ENCODE results near the gene NOC2L. TPM values are rescaled to one million over a fixed set of nuclear protein-coding genes. Genes with fewer than 3 reads are reported as not detected.

NOC2L gene
- total and polyA plus RNA-seq, 5 donors from 2014 or later = 36.8 to 56.6 (median 54.0) TPM

DNA sequence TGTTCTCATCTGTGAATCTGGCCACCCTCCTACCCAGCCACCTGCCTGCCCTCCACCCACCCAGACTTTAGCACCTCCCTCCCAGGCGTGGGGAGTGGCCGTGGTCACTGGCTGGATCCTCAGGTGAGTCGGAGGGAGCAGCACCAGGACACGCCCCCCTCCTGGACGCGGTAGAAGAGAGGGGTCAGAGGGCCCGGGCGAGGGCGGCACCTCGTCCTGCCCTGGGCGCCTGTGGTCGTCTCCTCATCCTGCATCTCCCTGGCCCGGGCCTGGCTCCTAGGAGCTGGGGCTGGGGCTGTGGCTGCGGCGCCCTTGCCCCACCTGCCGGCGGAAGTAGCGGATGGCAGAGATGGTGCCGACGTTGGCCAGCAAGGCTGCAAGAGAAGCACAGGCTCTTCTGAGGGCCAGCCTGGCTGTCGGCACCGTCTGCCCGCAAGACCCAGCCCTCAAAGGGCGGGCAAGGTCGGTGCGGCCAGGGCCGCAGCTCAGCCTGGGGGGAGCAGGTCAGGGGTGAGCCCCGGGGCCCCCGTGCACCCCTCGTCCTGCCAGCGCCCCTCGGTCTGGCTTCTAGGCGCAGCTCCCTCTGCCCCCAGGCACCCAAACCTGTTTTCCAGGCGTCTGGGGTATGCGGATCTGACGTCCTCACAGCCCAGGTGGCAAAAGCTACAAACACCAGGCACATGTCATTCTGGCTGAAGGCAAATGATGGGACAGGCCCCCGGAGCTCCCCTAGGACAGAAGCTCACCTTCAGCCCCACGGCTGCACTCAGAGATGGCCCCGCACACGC is 17.0 kb upstream of the NOC2L start:
- no peaks in the 10 kb centered on the region for H3K36me3 ChIP-seq (ENCODE audit: control insufficient read depth, insufficient read depth, low read length)
- Mint-ChIP-seq H3K27ac (no peak overlapping the region), H3K27me3 (peaks cover 7% of the 10 kb centered on the region), H3K4me3 (peak overlapping the region in 2 of 4 donors; percentile 38 to 58), H3K36me3 (no peaks in the 10 kb centered on the region), H3K9me3 (peaks cover 0 to 7% (median 0%) of the 10 kb centered on the region in 7 donors), H3K4me1 (peaks cover 0 to 9% (median 0%) of the 10 kb centered on the region in 4 donors)
- no peak overlapping the region for H3K27ac ChIP-seq (ENCODE audit: insufficient read depth, low read length, poor library complexity, severe bottlenecking)
- peak; percentile 32 to 73 (median 69) for DNase-seq
- peak; percentile 71 to 84 for ATAC-seq (ENCODE audit: low read depth in 2 of 2)
- H3K4me3 ChIP-seq (ENCODE audit: low read depth, low read length) = no peak overlapping the region
- no peaks in the 10 kb centered on the region for H3K27me3 ChIP-seq (ENCODE audit: control insufficient read depth, insufficient read depth, low read length)
- peaks cover 8% of the 10 kb centered on the region for H3K4me1 ChIP-seq (ENCODE audit: control insufficient read depth, insufficient read depth, low read length, poor library complexity, severe bottlenecking)
- no peaks in the 10 kb centered on the region for H3K9me3 ChIP-seq (ENCODE audit: control insufficient read depth in 2 of 2, low read length in 2 of 2)

DNA sequence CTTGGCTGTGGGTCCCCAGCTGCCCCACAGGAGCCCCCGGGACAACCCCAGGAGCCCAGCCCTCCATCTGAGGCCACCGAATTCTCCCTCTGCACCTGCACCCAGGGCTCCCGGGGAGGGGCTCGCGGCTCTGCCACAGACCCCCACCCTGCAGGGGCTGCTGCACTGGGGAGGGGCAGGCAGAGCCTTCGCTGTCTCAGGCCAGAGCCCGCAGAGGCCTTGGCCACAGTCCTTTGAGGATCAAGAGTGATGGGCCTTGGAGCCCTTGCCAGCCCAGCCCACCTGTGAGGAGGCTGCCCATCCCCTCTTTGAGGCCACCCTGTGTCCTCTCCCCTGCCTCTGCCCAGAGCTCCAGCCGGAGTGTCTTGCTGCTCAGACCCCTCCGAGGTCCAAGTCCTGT is 16.3 kb upstream of the NOC2L start:
- Histone ChIP-seq H3K4me1 (ENCODE audit: control insufficient read depth, insufficient read depth, low read length, poor library complexity, severe bottlenecking) (peaks cover 8% of the 10 kb centered on the region), H3K9me3 (ENCODE audit: control insufficient read depth in 2 of 2, low read length in 2 of 2) (no peaks in the 10 kb centered on the region), H3K27ac (ENCODE audit: insufficient read depth, low read length, poor library complexity, severe bottlenecking) (no peak overlapping the region), H3K27me3 (ENCODE audit: control insufficient read depth, insufficient read depth, low read length) (no peaks in the 10 kb centered on the region), H3K4me3 (ENCODE audit: low read depth, low read length) (no peak overlapping the region), H3K36me3 (ENCODE audit: control insufficient read depth, insufficient read depth, low read length) (no peaks in the 10 kb centered on the region)
- H3K27me3 Mint-ChIP-seq = peaks cover 7% of the 10 kb centered on the region
- DNase-seq (no peak), ATAC-seq (ENCODE audit: low read depth in 2 of 2) (no peak)
- H3K9me3 Mint-ChIP-seq = peaks cover 0 to 7% (median 0%) of the 10 kb centered on the region in 7 donors
- no peaks in the 10 kb centered on the region for H3K36me3 Mint-ChIP-seq
- H3K27ac Mint-ChIP-seq = no peak overlapping the region
- peak overlapping the region in 2 of 4 donors; percentile 38 to 58 for H3K4me3 Mint-ChIP-seq
- peaks cover 0 to 9% (median 0%) of the 10 kb centered on the region in 4 donors for H3K4me1 Mint-ChIP-seq

DNA sequence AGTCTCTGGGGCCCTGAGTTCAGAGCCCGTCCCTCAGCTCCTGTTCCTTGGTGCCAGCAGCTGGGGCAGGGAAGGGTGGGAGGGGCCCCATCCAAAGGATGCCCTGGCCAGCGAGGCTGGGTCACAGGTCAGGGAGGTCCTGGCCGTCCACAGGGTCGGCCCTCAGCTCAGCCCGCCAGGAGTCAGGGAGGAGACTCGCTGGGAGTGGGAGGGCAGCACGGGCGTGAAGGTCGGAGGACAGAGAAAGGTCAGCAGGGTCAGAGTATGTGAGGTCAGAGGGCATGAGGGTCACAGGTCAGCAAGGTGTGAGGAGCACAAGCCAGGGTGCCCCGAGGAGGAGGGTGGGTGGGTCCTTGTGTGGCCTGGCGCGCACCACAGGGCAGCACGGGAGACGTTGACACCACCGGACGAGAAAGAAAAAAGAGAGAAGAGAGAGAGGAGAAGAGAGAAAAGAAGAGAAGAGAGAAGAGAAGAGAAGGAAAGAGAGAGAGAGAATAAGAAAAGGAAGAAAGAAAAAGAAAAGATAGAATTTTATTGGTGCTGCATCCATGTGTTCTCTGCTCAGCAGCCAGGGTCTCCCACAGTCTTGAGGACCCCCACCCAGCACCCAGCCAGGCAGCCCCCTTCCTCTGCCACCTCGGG is 15.8 kb upstream of the NOC2L start:
- Mint-ChIP-seq H3K4me3 (peak overlapping the region in 1 of 4 donors; percentile 10), H3K27ac (no peak overlapping the region), H3K9me3 (peaks cover 0 to 6% (median 0%) of the 10 kb centered on the region in 7 donors), H3K36me3 (no peaks in the 10 kb centered on the region), H3K27me3 (peaks cover 7% of the 10 kb centered on the region), H3K4me1 (peaks cover 0 to 9% (median 0%) of the 10 kb centered on the region in 4 donors)
- DNase-seq = no peak
- Histone ChIP-seq H3K4me1 (ENCODE audit: control insufficient read depth, insufficient read depth, low read length, poor library complexity, severe bottlenecking) (peaks cover 8% of the 10 kb centered on the region), H3K4me3 (ENCODE audit: low read depth, low read length) (no peak overlapping the region), H3K9me3 (ENCODE audit: control insufficient read depth in 2 of 2, low read length in 2 of 2) (no peaks in the 10 kb centered on the region), H3K27ac (ENCODE audit: insufficient read depth, low read length, poor library complexity, severe bottlenecking) (no peak overlapping the region), H3K36me3 (ENCODE audit: control insufficient read depth, insufficient read depth, low read length) (no peaks in the 10 kb centered on the region), H3K27me3 (ENCODE audit: control insufficient read depth, insufficient read depth, low read length) (no peaks in the 10 kb centered on the region)
- ATAC-seq (ENCODE audit: low read depth in 2 of 2) = no peak

DNA sequence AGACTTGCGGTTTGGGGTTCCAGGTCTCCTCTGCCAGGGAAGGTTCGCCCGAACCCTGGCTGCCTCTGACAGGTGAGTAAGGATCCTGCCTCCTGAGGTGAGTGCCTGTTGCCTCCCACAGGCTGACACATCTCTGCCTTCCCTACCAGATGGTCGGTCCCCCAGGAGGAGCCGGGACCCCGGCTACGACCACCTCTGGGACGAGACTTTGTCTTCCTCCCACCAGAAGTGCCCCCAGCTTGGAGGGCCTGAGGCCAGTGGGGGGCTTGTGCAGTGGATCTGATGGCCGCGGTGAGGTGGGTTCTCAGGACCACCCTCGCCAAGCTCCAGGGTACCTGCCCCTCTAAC is 15.2 kb upstream of the NOC2L start:
- DNase-seq = no peak
- Mint-ChIP-seq H3K27me3 (peaks cover 7% of the 10 kb centered on the region), H3K4me3 (no peak overlapping the region), H3K27ac (no peak overlapping the region), H3K4me1 (peaks cover 0 to 9% (median 0%) of the 10 kb centered on the region in 4 donors), H3K36me3 (no peaks in the 10 kb centered on the region), H3K9me3 (peaks cover 0 to 4% (median 0%) of the 10 kb centered on the region in 7 donors)
- no peak for ATAC-seq (ENCODE audit: low read depth in 2 of 2)
- Histone ChIP-seq H3K27ac (ENCODE audit: insufficient read depth, low read length, poor library complexity, severe bottlenecking) (no peak overlapping the region), H3K4me1 (ENCODE audit: control insufficient read depth, insufficient read depth, low read length, poor library complexity, severe bottlenecking) (peaks cover 8% of the 10 kb centered on the region), H3K36me3 (ENCODE audit: control insufficient read depth, insufficient read depth, low read length) (no peaks in the 10 kb centered on the region), H3K4me3 (ENCODE audit: low read depth, low read length) (no peak overlapping the region), H3K9me3 (ENCODE audit: control insufficient read depth in 2 of 2, low read length in 2 of 2) (no peaks in the 10 kb centered on the region), H3K27me3 (ENCODE audit: control insufficient read depth, insufficient read depth, low read length) (no peaks in the 10 kb centered on the region)

DNA sequence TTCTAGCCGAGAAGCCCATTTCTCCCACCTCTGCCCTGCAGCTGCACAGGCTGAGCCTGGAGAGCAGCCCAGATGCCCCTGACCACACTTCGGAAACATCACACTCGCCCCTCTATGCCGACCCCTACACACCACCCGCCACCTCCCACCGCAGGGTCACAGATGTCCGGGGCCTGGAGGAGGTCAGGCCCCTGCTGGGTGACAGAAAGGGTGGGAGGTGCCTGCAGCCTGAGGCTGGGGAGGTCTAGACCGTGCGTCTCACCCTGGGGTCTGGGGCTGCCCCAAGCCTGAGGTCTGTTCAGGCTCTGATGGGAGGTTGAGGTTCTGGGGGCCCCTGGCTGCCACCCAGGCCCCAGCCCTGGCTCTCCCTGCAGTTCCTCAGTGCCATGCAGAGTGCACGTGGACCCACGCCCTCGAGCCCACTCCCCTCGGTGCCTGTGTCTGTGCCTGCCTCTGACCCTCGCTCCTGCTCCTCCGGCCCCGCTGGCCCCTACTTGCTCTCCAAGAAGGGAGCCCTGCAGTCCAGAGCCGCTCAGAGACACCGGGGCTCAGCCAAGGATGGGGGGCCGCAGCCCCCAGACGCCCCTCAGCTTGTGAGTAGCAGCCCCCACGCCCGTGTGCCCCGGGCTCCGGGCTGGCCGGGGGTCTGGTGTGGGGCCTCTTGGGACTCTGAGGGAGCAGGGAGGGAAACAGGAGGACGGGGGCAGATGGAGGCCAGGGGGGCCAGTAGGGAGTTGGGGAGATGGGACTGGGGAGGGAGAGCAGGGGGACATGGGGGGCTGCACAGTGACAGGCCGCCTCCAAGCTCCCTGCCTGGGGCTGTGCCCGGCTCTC is 14.6 kb upstream of the NOC2L start:
- Histone ChIP-seq H3K36me3 (ENCODE audit: control insufficient read depth, insufficient read depth, low read length) (no peaks in the 10 kb centered on the region), H3K4me3 (ENCODE audit: low read depth, low read length) (no peak overlapping the region), H3K4me1 (ENCODE audit: control insufficient read depth, insufficient read depth, low read length, poor library complexity, severe bottlenecking) (peaks cover 8% of the 10 kb centered on the region), H3K27ac (ENCODE audit: insufficient read depth, low read length, poor library complexity, severe bottlenecking) (no peak overlapping the region), H3K9me3 (ENCODE audit: control insufficient read depth in 2 of 2, low read length in 2 of 2) (no peaks in the 10 kb centered on the region), H3K27me3 (ENCODE audit: control insufficient read depth, insufficient read depth, low read length) (no peaks in the 10 kb centered on the region)
- Mint-ChIP-seq H3K27me3 (peaks cover 7% of the 10 kb centered on the region), H3K4me1 (peaks cover 0 to 9% (median 0%) of the 10 kb centered on the region in 4 donors), H3K36me3 (no peaks in the 10 kb centered on the region), H3K27ac (peak overlapping the region in 1 of 3 donors; percentile 88), H3K4me3 (no peak overlapping the region), H3K9me3 (peaks cover 0 to 4% (median 0%) of the 10 kb centered on the region in 7 donors)
- ATAC-seq (ENCODE audit: low read depth in 2 of 2) (no peak), DNase-seq (no peak)

DNA sequence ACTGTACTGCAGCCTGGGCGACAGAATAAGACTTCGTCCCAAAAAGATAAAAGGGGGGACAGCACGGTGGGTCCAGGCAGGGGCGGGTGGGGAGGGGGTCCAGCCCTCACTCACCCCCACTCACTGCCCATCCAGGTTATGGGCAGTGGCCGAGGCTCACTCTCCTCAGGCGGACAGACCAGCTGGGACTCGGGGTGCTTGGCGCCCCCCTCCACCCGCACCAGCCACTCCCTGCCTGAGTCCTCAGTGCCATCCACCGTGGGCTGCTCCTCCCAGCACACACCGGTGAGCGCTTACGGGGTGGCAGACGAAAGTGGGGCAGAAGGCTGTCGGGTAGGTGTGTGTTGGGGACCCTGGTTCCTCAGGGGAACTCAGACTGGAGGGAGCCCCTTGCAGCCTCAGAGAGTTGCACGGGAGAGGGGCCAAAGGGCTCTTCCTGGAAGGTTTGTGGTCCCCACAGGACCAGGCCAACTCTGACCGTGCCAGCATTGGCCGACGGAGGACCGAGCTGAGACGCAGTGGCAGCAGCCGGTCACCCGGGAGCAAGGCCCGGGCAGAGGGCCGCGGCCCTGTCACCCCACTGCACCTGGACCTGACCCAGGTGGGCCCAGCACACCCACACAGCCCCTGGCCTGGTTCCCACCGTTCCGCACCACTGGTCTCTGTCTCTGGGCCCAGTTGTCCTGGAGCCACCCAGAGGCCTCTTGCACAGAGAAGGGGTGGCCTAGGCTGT is 13.8 kb upstream of the NOC2L start:
- no peak overlapping the region for H3K27ac ChIP-seq (ENCODE audit: insufficient read depth, low read length, poor library complexity, severe bottlenecking)
- H3K9me3 ChIP-seq (ENCODE audit: control insufficient read depth in 2 of 2, low read length in 2 of 2) = no peaks in the 10 kb centered on the region
- no peak overlapping the region for H3K4me3 Mint-ChIP-seq
- H3K4me3 ChIP-seq (ENCODE audit: low read depth, low read length) = no peak overlapping the region
- H3K4me1 Mint-ChIP-seq = peaks cover 0 to 5% (median 0%) of the 10 kb centered on the region in 4 donors
- H3K4me1 ChIP-seq (ENCODE audit: control insufficient read depth, insufficient read depth, low read length, poor library complexity, severe bottlenecking) = peaks cover 8% of the 10 kb centered on the region
- no peak for ATAC-seq (ENCODE audit: low read depth in 2 of 2)
- H3K27me3 ChIP-seq (ENCODE audit: control insufficient read depth, insufficient read depth, low read length) = no peaks in the 10 kb centered on the region
- DNase-seq = no peak
- H3K27ac Mint-ChIP-seq = peak overlapping the region in 1 of 3 donors; percentile 88
- H3K36me3 Mint-ChIP-seq = no peaks in the 10 kb centered on the region
- no peaks in the 10 kb centered on the region for H3K36me3 ChIP-seq (ENCODE audit: control insufficient read depth, insufficient read depth, low read length)
- no peaks in the 10 kb centered on the region for H3K9me3 Mint-ChIP-seq
- peaks cover 7% of the 10 kb centered on the region for H3K27me3 Mint-ChIP-seq
